GM12878 (cell line): ENCODE results near the gene DPPA4. TPM values are rescaled to one million over a fixed set of nuclear protein-coding genes. Genes with fewer than 3 reads are reported as not detected.

Source experiments
- ATAC-seq: fragments of 200-7000 bp; cut with Tn5 transposase; 3 replicates; pipeline ENCODE4 v1.9.1; 2020; ENCODE audit warnings: mild to moderate bottlenecking, moderate library complexity
- BruUV-seq: library from RNA; stranded (reverse); fragments of 400-500 nt; replicated peaks from 2 replicates; lab custom pipeline; 2021; lab: Mats Ljungman, UMichigan
- CTCF ChIA-PET: fragments of 300-600 bp; sonication (Branson Sonifier 250); formaldehyde crosslinking; extraction: SDS; loops from one replicate; lab custom pipeline; 2021; ENCODE audit warnings: inconsistent platforms; lab: Yijun Ruan, JAX
- POLR2A ChIA-PET: fragments of 350-600 bp; formaldehyde crosslinking; extraction: SDS; loops from one replicate; lab custom pipeline; 2021; ENCODE audit warnings: inconsistent platforms; lab: Charles Lee
- RAD21 ChIA-PET: fragments of 300-600 bp; sonication (Branson Sonifier 250); formaldehyde crosslinking; loops from one replicate; lab custom pipeline; 2023; ENCODE audit warnings: antibody characterized with exemption; ENCODE audit not compliant: unreplicated experiment; lab: Charles Lee
- SMC1A ChIA-PET: fragments of 300-600 bp; sonication (Branson Sonifier 250); formaldehyde crosslinking; loops from one replicate; lab custom pipeline; 2023; ENCODE audit not compliant: unreplicated experiment, uncharacterized antibody; lab: Charles Lee
- DNase-seq: peaks from one replicate; pipeline ENCODE4 v3.0.0-alpha.2; 2011; ENCODE audit warnings: low read depth, low spot score
- FAIRE-seq: peaks from 3 replicates; lab custom pipeline; 2011; peaks lifted over from hg19 to GRCh38; lab: Jason Lieb, UNC
- H2AFZ ChIP-seq: 2 replicates; pipeline ENCODE4 v1.6.0; 2011; ENCODE audit warnings: low read depth, low read length, control low read depth; ENCODE audit not compliant: control insufficient read depth
- H3K27ac ChIP-seq: 2 replicates; pipeline ENCODE4 v1.5.1; 2011; ENCODE audit warnings: control low read depth; ENCODE audit not compliant: control insufficient read depth, insufficient read depth
- H3K27me3 ChIP-seq, 2 experiments: replicated peaks in 1 of 2; 2 replicates each; pipeline versions ENCODE4 v1.6.0 to v1.6.1; 2011; ENCODE audit warnings: low read length in 1 of 2; ENCODE audit not compliant: control insufficient read depth in 2 of 2, insufficient read depth in 2 of 2
- H3K36me3 ChIP-seq, 2 experiments: 2 replicates each; pipeline ENCODE4 v1.5.1; 2011; ENCODE audit warnings: low read length in 1 of 2; ENCODE audit not compliant: control insufficient read depth in 2 of 2, insufficient read depth in 2 of 2
- H3K4me1 ChIP-seq: 2 replicates; pipeline ENCODE4 v1.6.1; 2011; ENCODE audit warnings: mild to moderate bottlenecking, low read length, moderate library complexity, mixed read lengths; ENCODE audit not compliant: control insufficient read depth, insufficient read depth
- H3K4me2 ChIP-seq: 2 replicates; pipeline ENCODE4 v1.6.0; 2011; ENCODE audit warnings: control low read depth; ENCODE audit not compliant: control insufficient read depth, insufficient read depth
- H3K4me3 ChIP-seq: fragments of 200-600 bp; sonication (generic); 2 replicates; pipeline ENCODE4 v1.5.1; 2016
- H3K79me2 ChIP-seq: 2 replicates; pipeline ENCODE4 v1.6.0; 2011; ENCODE audit warnings: low read length; ENCODE audit not compliant: control insufficient read depth, insufficient read depth
- H3K9ac ChIP-seq: 2 replicates; pipeline ENCODE4 v1.8.0; 2011; ENCODE audit warnings: low read length, control low read depth, mixed read lengths; ENCODE audit not compliant: control insufficient read depth, insufficient read depth
- H3K9me3 ChIP-seq: replicated peaks from 3 replicates; pipeline ENCODE4 v1.5.1; 2011; ENCODE audit warnings: mild to moderate bottlenecking, low read length; ENCODE audit not compliant: control insufficient read depth, insufficient read depth
- H4K20me1 ChIP-seq: 2 replicates; pipeline ENCODE4 v1.6.0; 2011; ENCODE audit not compliant: control insufficient read depth, insufficient read depth
- CBX5 ChIP-seq: sonication (generic); IDR thresholded peaks from 2 replicates; pipeline ENCODE4 v1.6.1; 2016; ENCODE audit warnings: low read depth, moderate library complexity, mild to moderate bottlenecking, inconsistent platforms
- HDAC2 ChIP-seq: fragments of 200-600 bp; sonication (generic); IDR thresholded peaks from 2 replicates; pipeline ENCODE4 v1.6.1; 2017
- IRF4 ChIP-seq: IDR thresholded peaks from 2 replicates; pipeline ENCODE4 v1.6.1; 2011; ENCODE audit warnings: low read depth, low read length
- POLR2AphosphoS5 ChIP-seq: IDR thresholded peaks from 2 replicates; pipeline ENCODE4 v1.6.1; 2011; ENCODE audit warnings: mild to moderate bottlenecking, low read length, inconsistent platforms
- RAD51 ChIP-seq: fragments of 450-650 bp; IDR thresholded peaks from 2 replicates; pipeline ENCODE4 v1.6.1; 2016; ENCODE audit warnings: moderate library complexity, mild to moderate bottlenecking, inconsistent platforms
- SIN3A ChIP-seq: IDR thresholded peaks from 2 replicates; pipeline ENCODE4 v1.6.1; 2012; ENCODE audit warnings: low read depth, low read length, improper control_type of control experiment
- STAT3 ChIP-seq: IDR thresholded peaks from 2 replicates; pipeline ENCODE4 v1.6.1; 2011; ENCODE audit warnings: low read depth, low read length, improper control_type of control experiment
- WGBS: methylation state at CpG from one replicate; pipeline ENCODE4 v1.1.6; 2016; ENCODE audit warnings: low lambda C conversion rate; ENCODE audit not compliant: insufficient replicate concordance, insufficient coverage; ENCODE audit errors: missing lambda C conversion rate; 5-methylcytosine and 5-hydroxymethylcytosine counted together
- in situ Hi-C: fragments of 300-500 bp; cut with MboI; formaldehyde crosslinking; loops from 9 replicates; pipeline ENCODE4 v1.14.3; 2018; ENCODE audit warnings: mixed read lengths
- intact Hi-C: fragments of 100-400 bp; cut with micrococcal nuclease; formaldehyde crosslinking; loops from one replicate; pipeline ENCODE4 v1.14.2; 2022; ENCODE audit not compliant: unreplicated experiment
- polyA plus RNA-seq, 11 experiments: library from polyadenylated mRNA; depleted of rRNA in 4 of 11; unstranded in 6 of 11; stranded (reverse) in 5 of 11; fragments of >200 nt; fragmentation: Nextera tagmentation in 4 of 11; fragmentation: Illumina TruSeq in 1 of 11; extraction: Ambion mirVana in 4 of 11; extraction: Trizol in 1 of 11; gene quantifications; 1 replicate in 1 of 11; 2 replicates in 10 of 11; pipeline versions ENCODE4 v1.2.1 to v1.2.3, GENCODE V29; 2011 to 2016; ENCODE audit warnings: inconsistent platforms in 2 of 11, missing spikeins in 2 of 11, low read depth in 1 of 11
- total RNA-seq, 4 experiments: library from RNA; depleted of rRNA in 3 of 4; stranded (reverse); fragments of >200 nt in 3 of 4; fragmentation: Illumina TruSeq in 1 of 4; extraction: Trizol in 1 of 4; gene quantifications; 2 replicates each; pipeline versions ENCODE4 v1.2.1 to v1.2.3, GENCODE V29; 2013 to 2021
- TF ChIP-seq, protein P1 (sequence below): fragments of 150-350 bp; IDR thresholded peaks from 2 replicates; pipeline ENCODE4 v1.6.1; 2016; ENCODE audit warnings: low read depth, low read length

Gene DPPA4
- total and polyA plus RNA-seq, 10 of the 15 experiments (the other 5 are each of a cell fraction or from before 2014, with no cell fraction given), result 0.01 to 0.90 (median 0.44) TPM; not detected in 5

DNA sequence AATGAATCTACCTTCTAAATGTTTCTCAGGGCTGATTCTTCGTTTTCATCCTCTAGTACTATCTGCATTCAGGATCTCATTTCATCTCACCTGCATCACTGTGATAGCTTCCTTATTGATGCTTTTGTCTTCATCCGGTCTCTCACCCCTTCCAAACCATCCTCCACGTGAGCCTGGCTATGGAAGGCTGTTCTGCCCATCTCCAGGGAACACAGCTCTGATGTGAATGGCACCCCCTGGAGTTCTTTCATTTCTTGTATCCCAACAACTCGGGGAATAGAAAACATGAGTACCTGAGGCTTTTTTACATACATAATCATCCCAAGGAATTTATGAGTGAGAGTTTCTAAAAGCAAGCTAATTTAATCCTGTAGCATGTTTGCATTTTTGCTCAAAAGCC, 8.8 kb upstream of the DPPA4 start:
- POLR2A ChIA-PET, result interaction anchor here (0.6 kb wide), 1 partner anchor 54 kb away, joined by 4 read pairs; no protein-coding TSS in a partner anchor
- no peak overlapping the region for H3K4me2 ChIP-seq
- SMC1A ChIA-PET, result interaction anchor here (0.7 kb wide), 1 partner anchor 108 kb away, joined by 3 read pairs; no protein-coding TSS in a partner anchor
- H3K27ac ChIP-seq, result no peak overlapping the region
- no peak overlapping the region for H2AFZ ChIP-seq
- RAD21 ChIA-PET, result interaction anchor here (1.5 kb wide), 1 partner anchor 322 kb away, joined by 3 read pairs; no protein-coding TSS in a partner anchor
- H3K9me3 ChIP-seq, result no peaks in the 10 kb centered on the region
- DNase-seq (no peak), ATAC-seq (no peak), FAIRE-seq (no peak)
- in situ Hi-C loops, result no loop called here
- CTCF ChIA-PET, result no interaction called here
- H3K27me3 ChIP-seq, result no peaks in the 10 kb centered on the region
- no peaks in the 10 kb centered on the region for H3K36me3 ChIP-seq
- H3K4me3 ChIP-seq, result no peak overlapping the region
- no peak for TF ChIP-seq SIN3A
- TF ChIP-seq IRF4, result no peak
- no peak for TF ChIP-seq RAD51
- TF ChIP-seq CBX5, result no peak
- TF ChIP-seq POLR2AphosphoS5, result no peak
- TF ChIP-seq HDAC2, result no peak
- TF ChIP-seq, protein P1, sequence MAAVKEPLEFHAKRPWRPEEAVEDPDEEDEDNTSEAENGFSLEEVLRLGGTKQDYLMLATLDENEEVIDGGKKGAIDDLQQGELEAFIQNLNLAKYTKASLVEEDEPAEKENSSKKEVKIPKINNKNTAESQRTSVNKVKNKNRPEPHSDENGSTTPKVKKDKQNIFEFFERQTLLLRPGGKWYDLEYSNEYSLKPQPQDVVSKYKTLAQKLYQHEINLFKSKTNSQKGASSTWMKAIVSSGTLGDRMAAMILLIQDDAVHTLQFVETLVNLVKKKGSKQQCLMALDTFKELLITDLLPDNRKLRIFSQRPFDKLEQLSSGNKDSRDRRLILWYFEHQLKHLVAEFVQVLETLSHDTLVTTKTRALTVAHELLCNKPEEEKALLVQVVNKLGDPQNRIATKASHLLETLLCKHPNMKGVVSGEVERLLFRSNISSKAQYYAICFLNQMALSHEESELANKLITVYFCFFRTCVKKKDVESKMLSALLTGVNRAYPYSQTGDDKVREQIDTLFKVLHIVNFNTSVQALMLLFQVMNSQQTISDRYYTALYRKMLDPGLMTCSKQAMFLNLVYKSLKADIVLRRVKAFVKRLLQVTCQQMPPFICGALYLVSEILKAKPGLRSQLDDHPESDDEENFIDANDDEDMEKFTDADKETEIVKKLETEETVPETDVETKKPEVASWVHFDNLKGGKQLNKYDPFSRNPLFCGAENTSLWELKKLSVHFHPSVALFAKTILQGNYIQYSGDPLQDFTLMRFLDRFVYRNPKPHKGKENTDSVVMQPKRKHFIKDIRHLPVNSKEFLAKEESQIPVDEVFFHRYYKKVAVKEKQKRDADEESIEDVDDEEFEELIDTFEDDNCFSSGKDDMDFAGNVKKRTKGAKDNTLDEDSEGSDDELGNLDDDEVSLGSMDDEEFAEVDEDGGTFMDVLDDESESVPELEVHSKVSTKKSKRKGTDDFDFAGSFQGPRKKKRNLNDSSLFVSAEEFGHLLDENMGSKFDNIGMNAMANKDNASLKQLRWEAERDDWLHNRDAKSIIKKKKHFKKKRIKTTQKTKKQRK, result no peak
- no peak for TF ChIP-seq STAT3
- no peaks in the 10 kb centered on the region for H3K4me1 ChIP-seq
- no peak overlapping the region for H3K9ac ChIP-seq
- no peaks in the 10 kb centered on the region for H3K79me2 ChIP-seq
- no TSS peak for BruUV-seq
- 3% methylated on average over 4 of the region's 4 CpGs for WGBS
- no peaks in the 10 kb centered on the region for H4K20me1 ChIP-seq
- intact Hi-C loops, result no loop called here
